ENCODE data around the gene USF1. TPM values are rescaled to one million over a fixed set of nuclear protein-coding genes. Genes with fewer than 3 reads are reported as not detected.

Gene USF1
- total RNA-seq, 2 experiments from 2014 or later, result 93.5 to 99.1 TPM

GRCh38 chr1:161008869-161009510, 36.8 kb downstream of the USF1 start:
- CTCF ChIA-PET, result interaction anchor here (0.8 to 1.0 kb wide), 2 partner anchors 12 to 241 kb away, joined by 3 read pairs; no protein-coding TSS in a partner anchor
- intact Hi-C loops (cut with DNase I, micrococcal nuclease), result no loop called here
- H3K27ac ChIP-seq (ENCODE audit: low read depth in 1 of 2, low read length in 2 of 2), result no peak overlapping the region
- H3K36me3 ChIP-seq (ENCODE audit: insufficient read depth, low read length), result no peaks in the 10 kb centered on the region
- ATAC-seq (ENCODE audit: poor library complexity) (no peak), DNase-seq (no peak)
- no peak overlapping the region for H3K4me3 ChIP-seq (ENCODE audit: low read length)
- POLR2A ChIA-PET, result no interaction called here
- H3K4me1 Mint-ChIP-seq (ENCODE audit: low read depth), result peaks cover 27% of the 10 kb centered on the region
- H3K27me3 Mint-ChIP-seq, result no peaks in the 10 kb centered on the region
- peaks cover 29% of the 10 kb centered on the region for H3K4me1 ChIP-seq (ENCODE audit: insufficient read depth, low read length)
- H3K27me3 ChIP-seq (ENCODE audit: control insufficient read depth in 1 of 2, insufficient read depth in 2 of 2, low read length in 2 of 2), result no peaks in the 10 kb centered on the region
- no peaks in the 10 kb centered on the region for H3K9me3 ChIP-seq (ENCODE audit: control insufficient read depth in 1 of 2, insufficient read depth in 1 of 2, low read length in 2 of 2)
- peaks cover 6% of the 10 kb centered on the region for H3K36me3 Mint-ChIP-seq (ENCODE audit: low read depth)
- no peak overlapping the region for H3K4me3 Mint-ChIP-seq
- peak overlapping the region; percentile 24 for H3K27ac Mint-ChIP-seq
- H3K9me3 Mint-ChIP-seq, result no peaks in the 10 kb centered on the region
- no peak for TF ChIP-seq CTCF (IDR thresholded peaks at IDR 0.05)

GRCh38 chr1:161007369-161007768, 38.4 kb downstream of the USF1 start:
- H3K36me3 ChIP-seq (ENCODE audit: insufficient read depth, low read length), result no peaks in the 10 kb centered on the region
- no peaks in the 10 kb centered on the region for H3K9me3 Mint-ChIP-seq
- no peak overlapping the region for H3K27ac Mint-ChIP-seq
- intact Hi-C loops (cut with DNase I, micrococcal nuclease), result no loop called here
- peaks cover 6% of the 10 kb centered on the region for H3K36me3 Mint-ChIP-seq (ENCODE audit: low read depth)
- TF ChIP-seq CTCF (IDR thresholded peaks at IDR 0.05), result no peak
- POLR2A ChIA-PET, result interaction anchor here (1.3 kb wide), 1 partner anchor 12 kb away, joined by 4 read pairs; no protein-coding TSS in a partner anchor
- no peaks in the 10 kb centered on the region for H3K27me3 ChIP-seq (ENCODE audit: control insufficient read depth in 1 of 2, insufficient read depth in 2 of 2, low read length in 2 of 2)
- CTCF ChIA-PET, result no interaction called here
- peaks cover 16% of the 10 kb centered on the region for H3K4me1 Mint-ChIP-seq (ENCODE audit: low read depth)
- no peaks in the 10 kb centered on the region for H3K9me3 ChIP-seq (ENCODE audit: control insufficient read depth in 1 of 2, insufficient read depth in 1 of 2, low read length in 2 of 2)
- H3K4me3 ChIP-seq (ENCODE audit: low read length), result no peak overlapping the region
- ATAC-seq (ENCODE audit: poor library complexity) (no peak), DNase-seq (no peak)
- H3K4me1 ChIP-seq (ENCODE audit: insufficient read depth, low read length), result peaks cover 13% of the 10 kb centered on the region
- H3K27me3 Mint-ChIP-seq, result no peaks in the 10 kb centered on the region
- no peak overlapping the region for H3K27ac ChIP-seq (ENCODE audit: low read depth in 1 of 2, low read length in 2 of 2)
- H3K4me3 Mint-ChIP-seq, result no peak overlapping the region

- CTCF ChIA-PET, result no interaction called here
- Histone ChIP-seq H3K9me3 (ENCODE audit: control insufficient read depth in 1 of 2, insufficient read depth in 1 of 2, low read length in 2 of 2) (no peaks in the 10 kb centered on the region), H3K4me3 (ENCODE audit: low read length) (no peak overlapping the region), H3K27me3 (ENCODE audit: control insufficient read depth in 1 of 2, insufficient read depth in 2 of 2, low read length in 2 of 2) (no peaks in the 10 kb centered on the region), H3K4me1 (ENCODE audit: insufficient read depth, low read length) (peaks cover 5% of the 10 kb centered on the region), H3K27ac (ENCODE audit: low read depth in 1 of 2, low read length in 2 of 2) (no peak overlapping the region), H3K36me3 (ENCODE audit: insufficient read depth, low read length) (no peaks in the 10 kb centered on the region)
- intact Hi-C loops (cut with DNase I, micrococcal nuclease), result no loop called here
- POLR2A ChIA-PET, result interaction anchor here (1.3 kb wide), 1 partner anchor 12 kb away, joined by 4 read pairs; no protein-coding TSS in a partner anchor
- H3K27ac Mint-ChIP-seq, result no peak overlapping the region
- no peaks in the 10 kb centered on the region for H3K27me3 Mint-ChIP-seq
- peaks cover 9% of the 10 kb centered on the region for H3K36me3 Mint-ChIP-seq (ENCODE audit: low read depth)
- no peak for TF ChIP-seq CTCF (IDR thresholded peaks at IDR 0.05)
- DNase-seq, result no peak
- no peak overlapping the region for H3K4me3 Mint-ChIP-seq
- ATAC-seq (ENCODE audit: poor library complexity), result no peak
- no peaks in the 10 kb centered on the region for H3K9me3 Mint-ChIP-seq
- H3K4me1 Mint-ChIP-seq (ENCODE audit: low read depth), result peaks cover 9% of the 10 kb centered on the region
Observed at GRCh38 chr1:161006563-161006962, 39.2 kb downstream of the USF1 start.
